GM19043 (cell line): ENCODE results near the gene MCM8.
"Not testable (repeated sequence)": the region's sequence is repeated elsewhere in the genome, so short reads cannot be mapped to it uniquely, and the experiment has no call there.

Experiments used
- ATAC-seq: cut with Tn5 transposase; IDR thresholded peaks from one replicate; pipeline ENCODE4 v1.9.1; 2021; ENCODE audit warnings: low read depth; ENCODE audit not compliant: unreplicated experiment

The MCM8 gene

GRCh38 chr20:5999783-6000182 is 49.3 kb downstream of the MCM8 start:
- ATAC-seq: no peak

- ATAC-seq: no peak
Measured at GRCh38 chr20:6000871-6001270, 50.4 kb downstream of the MCM8 start.

DNA sequence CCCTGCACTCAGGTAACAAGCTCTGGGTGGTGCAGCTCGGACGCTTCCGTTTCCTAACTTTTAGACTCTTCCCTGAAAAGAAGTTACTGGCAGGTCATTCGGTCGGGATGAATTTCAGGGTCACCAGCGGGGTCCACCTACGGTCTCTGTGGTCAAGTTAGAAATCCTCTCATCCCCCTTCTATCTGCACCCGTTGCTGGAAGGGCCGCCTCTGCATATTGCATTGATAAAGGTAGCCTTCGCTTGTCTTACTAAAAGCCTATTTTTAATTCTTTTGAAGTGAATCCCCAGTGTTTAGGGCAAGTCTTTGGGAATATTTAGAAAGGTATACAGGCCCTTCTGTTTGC is 56.1 kb downstream of the MCM8 start:
- ATAC-seq: no peak

GRCh38 chr20:6007094-6007528 is 56.7 kb downstream of the MCM8 start:
- ATAC-seq: no peak

- ATAC-seq: no peak
Measured at GRCh38 chr20:6007529-6008103, 57.2 kb downstream of the MCM8 start.

DNA sequence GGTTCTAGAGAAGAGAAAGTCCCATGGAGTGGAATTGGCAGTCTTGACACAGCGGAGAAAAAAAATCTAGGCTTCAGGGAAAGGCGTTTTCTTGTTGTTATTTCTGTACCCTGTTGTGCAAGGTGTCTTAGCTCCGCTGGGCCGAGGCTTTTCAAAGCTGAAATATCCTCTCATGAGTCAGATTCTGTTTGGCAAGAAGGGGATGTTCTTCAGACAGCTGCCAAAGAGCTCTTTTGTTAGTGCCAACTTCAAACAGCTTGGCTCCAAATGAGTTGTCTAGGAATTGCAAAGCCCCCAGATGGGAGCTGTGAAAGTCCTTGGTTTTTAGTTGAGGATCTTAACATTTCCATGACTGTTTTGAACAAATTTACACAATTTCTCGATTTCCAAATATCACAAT is 57.8 kb downstream of the MCM8 start:
- no peak for ATAC-seq

DNA sequence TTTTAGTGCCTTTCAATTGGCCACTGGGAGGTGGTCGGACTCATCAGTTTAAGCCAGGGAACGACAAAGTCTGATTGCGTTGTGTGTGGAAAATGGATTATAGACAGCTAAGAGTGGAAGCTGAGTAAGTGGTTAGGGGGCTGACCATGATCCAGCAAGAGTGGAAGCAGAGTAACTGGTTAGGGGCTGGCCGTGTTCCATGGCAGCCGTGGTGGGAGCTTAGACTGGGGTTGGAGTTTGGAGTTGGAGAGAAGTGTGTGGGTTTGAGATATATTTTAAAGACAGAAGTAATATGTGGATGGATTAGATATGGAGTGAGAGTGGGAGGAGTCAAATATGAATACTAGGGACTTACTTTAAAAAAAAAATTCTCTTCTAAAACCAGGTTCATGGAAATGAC is 61.7 kb downstream of the MCM8 start:
- ATAC-seq: no peak

GRCh38 chr20:6014017-6014416 is 63.6 kb downstream of the MCM8 start:
- no peak for ATAC-seq

DNA sequence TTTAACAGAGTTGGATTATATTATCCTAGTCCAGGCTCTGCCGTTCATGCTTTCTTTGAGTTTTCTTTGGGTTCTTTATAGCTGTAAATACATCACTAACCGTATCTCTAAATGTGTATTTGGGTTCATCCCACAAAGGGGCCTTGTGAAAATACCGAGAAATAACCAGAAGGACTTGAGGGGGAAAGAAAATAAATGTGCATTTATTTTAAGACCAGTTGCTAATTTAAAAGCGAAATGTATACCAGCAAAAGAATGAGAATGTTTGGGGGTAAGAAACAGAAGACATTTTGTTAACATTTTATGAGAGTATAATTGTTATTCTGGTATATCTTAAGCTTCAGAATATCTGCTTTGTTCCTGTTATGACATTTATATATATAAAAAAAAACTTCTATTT is 64.5 kb downstream of the MCM8 start:
- ATAC-seq: no peak

DNA sequence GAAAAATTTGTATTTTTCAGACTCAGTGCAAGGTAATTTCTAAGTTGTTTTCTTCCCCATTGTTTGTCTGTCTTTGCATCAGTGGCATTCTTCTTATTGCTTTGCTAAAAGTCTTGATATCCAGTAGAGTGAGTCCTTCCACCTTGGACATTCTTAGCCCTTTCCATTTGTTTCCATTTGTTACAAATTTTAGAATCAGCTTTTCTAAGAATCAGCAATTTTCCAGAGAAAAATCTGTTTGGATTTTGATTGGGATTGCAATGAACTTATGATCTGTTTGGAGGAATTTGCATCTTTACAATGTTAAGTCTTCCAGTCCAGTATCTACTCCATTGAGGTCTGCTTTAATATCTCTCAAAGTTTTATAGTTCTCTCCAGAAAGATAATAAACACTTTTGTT is 67.0 kb downstream of the MCM8 start:
- no peak for ATAC-seq

GRCh38 chr20:6017880-6018279 is 67.4 kb downstream of the MCM8 start:
- no peak for ATAC-seq

DNA sequence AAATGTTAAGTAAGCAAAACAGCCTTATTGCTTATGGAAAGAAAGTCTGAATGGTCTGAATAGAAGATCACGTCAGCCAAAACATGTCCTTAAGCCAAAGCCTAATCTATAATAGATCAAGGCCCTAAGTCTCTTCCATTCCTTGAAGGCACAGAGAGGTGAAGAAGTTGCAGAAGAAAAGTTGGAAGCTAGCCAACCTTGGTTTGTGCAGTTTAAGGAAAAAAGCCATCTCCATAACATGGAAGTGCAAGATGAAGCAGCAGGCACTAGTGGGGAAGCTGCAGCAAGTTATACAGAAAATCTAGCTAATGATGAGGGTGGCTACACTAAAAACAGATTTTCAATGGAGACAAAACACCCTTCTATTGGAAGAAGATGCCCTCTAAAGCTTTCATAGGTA is 74.3 kb downstream of the MCM8 start:
- no peak for ATAC-seq

DNA sequence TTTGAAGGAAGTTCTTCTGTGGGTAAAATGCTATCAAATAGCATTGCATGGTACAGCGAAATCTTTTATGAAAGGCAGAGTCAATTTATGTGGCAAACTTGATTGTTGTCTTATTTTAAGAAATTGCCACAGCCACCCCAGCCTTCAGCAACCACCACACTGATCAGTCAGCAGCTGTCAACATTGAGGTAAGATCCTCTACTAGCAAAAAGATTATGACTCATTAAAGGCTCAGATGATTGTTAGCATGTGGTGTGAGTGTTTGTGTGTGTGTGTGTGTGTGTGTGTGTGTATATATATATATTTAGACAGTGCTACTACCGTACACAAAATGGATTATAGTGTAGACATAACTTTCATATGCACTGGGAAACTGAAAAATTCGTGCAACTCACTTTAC is 75.6 kb downstream of the MCM8 start:
- no peak for ATAC-seq

GRCh38 chr20:6028818-6029217 is 78.4 kb downstream of the MCM8 start:
- ATAC-seq: no peak

DNA sequence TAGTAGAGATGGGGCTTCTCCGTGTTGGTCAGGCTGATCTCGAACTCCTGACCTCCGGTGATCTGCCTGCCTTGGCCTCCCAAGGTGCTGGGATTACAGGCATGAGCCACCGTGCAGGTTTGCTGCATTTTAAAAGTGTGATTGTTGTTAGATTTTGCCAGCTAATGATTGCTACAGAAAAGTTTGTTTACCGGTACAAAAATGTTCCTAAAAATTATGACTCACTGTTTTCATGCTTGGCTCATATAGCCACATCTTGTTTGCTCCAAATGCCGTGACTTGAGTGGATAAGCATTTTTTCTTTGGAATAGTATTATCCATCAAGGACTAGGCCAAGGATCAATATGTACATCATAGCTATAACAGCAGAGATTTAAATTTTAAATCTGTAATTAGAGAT is 79.1 kb downstream of the MCM8 start:
- no peak for ATAC-seq

DNA sequence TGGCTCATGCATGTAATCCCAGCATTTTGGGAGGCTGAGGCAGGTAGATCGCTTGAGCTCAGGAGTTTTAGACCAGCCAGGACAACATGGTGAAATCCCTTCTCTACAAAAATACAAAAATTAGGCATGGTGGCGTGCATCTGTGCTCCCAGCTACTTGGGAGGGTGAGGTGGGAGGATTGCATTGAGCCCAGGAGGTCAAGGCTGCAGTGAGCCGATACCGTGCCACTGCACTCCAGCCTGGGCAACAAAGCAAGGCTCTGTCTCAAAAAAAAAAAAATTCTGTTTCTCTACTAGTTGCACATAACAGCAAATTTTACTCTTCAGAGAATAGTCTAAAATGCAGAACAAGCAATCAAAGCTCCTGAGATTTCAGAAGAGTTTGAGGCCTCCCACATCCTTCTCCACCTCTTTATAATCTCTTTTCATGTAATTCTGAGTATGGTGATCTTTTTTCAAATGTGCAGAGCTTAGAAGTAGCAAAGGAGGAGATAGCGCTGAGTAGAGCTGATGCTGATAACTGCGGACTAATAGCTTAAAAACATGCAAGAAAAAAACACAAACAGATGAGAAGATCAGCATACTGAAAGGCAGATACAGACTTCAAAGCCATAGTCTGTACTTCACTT is 80.1 kb downstream of the MCM8 start:
- ATAC-seq: no peak

DNA sequence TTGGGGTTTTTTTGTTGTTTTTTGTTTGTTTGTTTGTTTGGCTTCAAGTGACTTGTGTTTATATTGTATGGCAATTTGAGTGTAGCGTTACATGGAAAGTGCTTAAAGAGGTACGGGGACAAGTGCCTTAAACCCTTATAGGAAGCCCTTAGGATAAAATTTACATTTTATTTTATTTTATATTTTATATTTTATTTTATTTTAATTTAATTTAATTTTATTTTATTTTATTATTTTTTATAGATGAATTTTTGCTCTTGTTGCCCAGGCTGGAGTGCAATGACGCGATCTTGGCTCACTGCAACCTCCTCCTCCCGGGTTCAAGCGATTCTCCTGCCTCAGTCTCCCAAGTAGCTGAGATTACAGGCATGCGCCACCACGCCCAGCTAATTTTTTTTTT is 82.5 kb downstream of the MCM8 start:
- not testable (repeated sequence) for ATAC-seq

GRCh38 chr20:6034134-6034969 is 83.9 kb downstream of the MCM8 start:
- ATAC-seq: no peak

- no peak for ATAC-seq
Measured at GRCh38 chr20:6036213-6036612, 85.8 kb downstream of the MCM8 start.

DNA sequence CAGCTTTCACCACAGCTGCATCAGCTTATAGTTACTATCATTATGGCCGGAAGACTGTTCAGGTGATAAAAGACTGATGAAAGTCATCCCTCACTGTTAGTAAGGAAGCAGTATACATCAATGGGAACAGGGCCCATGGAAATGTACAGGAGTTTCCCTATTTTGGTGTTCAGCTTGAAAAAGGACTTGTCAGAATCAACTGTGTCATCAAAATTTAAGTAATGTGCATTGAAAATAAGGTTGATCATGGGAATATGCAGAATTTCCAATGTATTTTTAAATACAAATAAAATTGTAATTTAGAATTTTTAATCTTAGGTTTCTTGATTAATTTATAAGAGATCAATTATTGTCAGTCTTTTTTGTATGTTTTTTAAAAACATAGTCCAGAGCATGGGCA is 86.6 kb downstream of the MCM8 start:
- ATAC-seq: no peak

GRCh38 chr20:6038256-6038655 is 87.8 kb downstream of the MCM8 start:
- ATAC-seq: no peak

DNA sequence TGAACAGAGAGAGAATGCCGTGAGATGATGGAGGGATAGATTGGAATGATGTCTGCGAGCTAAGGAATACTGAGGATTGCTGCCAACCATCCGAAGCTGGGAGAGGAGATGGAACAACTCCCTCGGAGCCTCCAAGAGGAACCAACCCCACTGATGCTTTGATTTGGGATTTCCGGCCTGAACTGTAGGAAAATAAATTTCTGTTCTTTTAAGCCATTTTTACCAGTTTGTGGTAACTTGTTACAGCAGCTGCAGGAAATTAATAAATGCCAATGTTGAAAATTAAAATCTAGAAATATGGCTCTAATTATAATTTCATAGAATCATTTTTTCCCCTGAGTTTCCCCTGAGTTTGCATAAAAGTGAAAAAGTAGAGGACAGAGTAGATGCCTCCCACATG is 89.3 kb downstream of the MCM8 start:
- ATAC-seq: no peak
